SK-N-SH (cell line): ENCODE results near the gene PDK4. TPM values are rescaled to one million over a fixed set of nuclear protein-coding genes. Genes with fewer than 3 reads are reported as not detected.

Experiments
- CTCF ChIA-PET: fragments of 300-600, 350-600 bp; formaldehyde crosslinking; extraction: SDS; loops from one replicate; lab custom pipeline; 2021; lab: Yijun Ruan, JAX
- POLR2A ChIA-PET: fragments of 350-600 bp; sonication (Branson Sonifier 250); formaldehyde crosslinking; extraction: SDS; loops from one replicate; lab custom pipeline; 2020; ENCODE audit warnings: antibody characterized with exemption, inconsistent platforms; lab: Yijun Ruan, JAX
- DNase-seq: peaks from one replicate; pipeline ENCODE4 v3.0.0; 2012
- H2AFZ ChIP-seq: fragments of 200-600 bp; sonication (generic); 2 replicates; pipeline ENCODE4 v1.8.1; 2016; ENCODE audit warnings: antibody characterized with exemption, mild to moderate bottlenecking, low read depth
- H3F3A ChIP-seq: fragments of 200-600 bp; sonication (generic); replicated peaks from 2 replicates; pipeline ENCODE3; 2016; ENCODE audit warnings: antibody characterized with exemption, mild to moderate bottlenecking; ENCODE audit not compliant: insufficient read depth
- H3K27ac ChIP-seq, 2 experiments: fragments of 200-500 bp in 1 of 2; fragments of 200-600 bp in 1 of 2; sonication (Bioruptor generic) in 1 of 2; sonication (generic), shearing (Covaris generic) in 1 of 2; 2 replicates each; pipeline versions ENCODE4 v1.5.1 to v1.6.1; 2014 to 2016; ENCODE audit warnings: low read depth in 2 of 2, inconsistent platforms in 1 of 2, low read length in 1 of 2, mild to moderate bottlenecking in 1 of 2, mixed read lengths in 1 of 2
- H3K27me3 ChIP-seq: fragments of 200-600 bp; sonication (generic), shearing (Covaris generic); 2 replicates; pipeline ENCODE4 v1.6.1; 2016; ENCODE audit warnings: mixed run types; ENCODE audit not compliant: insufficient read depth
- H3K36me3 ChIP-seq, 2 experiments: fragments of 200-500 bp in 1 of 2; fragments of 200-600 bp in 1 of 2; sonication (Bioruptor generic) in 1 of 2; sonication (generic) in 1 of 2; replicated peaks in 1 of 2; 2 replicates each; pipeline versions ENCODE3 to v1.5.1; 2014 to 2016; ENCODE audit warnings: low read length in 1 of 2, mild to moderate bottlenecking in 1 of 2; ENCODE audit not compliant: insufficient read depth in 2 of 2, control insufficient read depth in 1 of 2
- H3K4me1 ChIP-seq, 2 experiments: fragments of 200-500 bp in 1 of 2; fragments of 200-600 bp in 1 of 2; sonication (Bioruptor generic) in 1 of 2; sonication (generic), shearing (Covaris generic) in 1 of 2; 2 replicates each; pipeline versions ENCODE4 v1.5.1 to v1.6.1; 2014 to 2016; ENCODE audit warnings: low read depth in 1 of 2, low read length in 1 of 2, mixed run types in 1 of 2; ENCODE audit not compliant: insufficient read depth in 2 of 2, control insufficient read depth in 1 of 2
- H3K4me2 ChIP-seq: fragments of 200-600 bp; sonication (generic), shearing (Covaris generic); 2 replicates; pipeline ENCODE4 v1.6.1; 2017; ENCODE audit warnings: mixed run types
- H3K4me3 ChIP-seq, 2 experiments: fragments of 200-500 bp in 1 of 2; fragments of 200-600 bp in 1 of 2; sonication (Bioruptor generic) in 1 of 2; sonication (generic), shearing (Covaris generic) in 1 of 2; 2 replicates each; pipeline versions ENCODE4 v1.5.1 to v1.8.1; 2014 to 2016; ENCODE audit warnings: low read depth in 2 of 2, inconsistent platforms in 1 of 2, low read length in 1 of 2, mild to moderate bottlenecking in 1 of 2, mixed read lengths in 1 of 2, moderate library complexity in 1 of 2
- H3K79me2 ChIP-seq: fragments of 200-600 bp; sonication (generic); 2 replicates; pipeline ENCODE4 v1.8.1; 2017; ENCODE audit warnings: mild to moderate bottlenecking; ENCODE audit not compliant: insufficient read depth
- H3K9ac ChIP-seq: fragments of 200-600 bp; sonication (generic); 2 replicates; pipeline ENCODE4 v1.6.1; 2017; ENCODE audit warnings: mixed run types
- H3K9me2 ChIP-seq: fragments of 200-600 bp; sonication (generic); 2 replicates; pipeline ENCODE4 v1.6.1; 2017; ENCODE audit warnings: mixed run types
- H3K9me3 ChIP-seq: fragments of 200-600 bp; sonication (generic); 2 replicates; pipeline ENCODE4 v1.6.1; 2017; ENCODE audit warnings: mixed run types, mild to moderate bottlenecking, moderate library complexity
- H4K20me1 ChIP-seq: fragments of 200-600 bp; sonication (generic); 2 replicates; pipeline ENCODE4 v1.6.1; 2017; ENCODE audit warnings: mild to moderate bottlenecking, mixed run types; ENCODE audit not compliant: insufficient read depth
- EP300 ChIP-seq, 2 experiments: IDR thresholded peaks; 2 replicates each; pipeline versions ENCODE4 v1.4.0 to v1.6.1; 2012; ENCODE audit warnings: borderline replicate concordance in 1 of 2, low read depth in 1 of 2, low read length in 1 of 2
- FOSL2 ChIP-seq: IDR thresholded peaks from 2 replicates; pipeline ENCODE4 v1.4.0; 2012; ENCODE audit warnings: low read depth, mild to moderate bottlenecking, moderate library complexity, borderline replicate concordance
- GABPA ChIP-seq: IDR thresholded peaks from 2 replicates; pipeline ENCODE4 v1.4.0; 2012; ENCODE audit warnings: low read depth, mild to moderate bottlenecking
- RCOR1 ChIP-seq: fragments of 150-350 bp; IDR thresholded peaks from 2 replicates; pipeline ENCODE4 v1.6.1; 2017; ENCODE audit warnings: antibody characterized with exemption, low read length
- SMC3 ChIP-seq: IDR thresholded peaks from 2 replicates; pipeline ENCODE4 v1.6.1; 2012; ENCODE audit warnings: low read depth, low read length, improper control_type of control experiment
- TAF1 ChIP-seq: IDR thresholded peaks from 2 replicates; pipeline ENCODE4 v1.6.1; 2012; ENCODE audit warnings: low read depth, mild to moderate bottlenecking, low read length, moderate library complexity, borderline replicate concordance
- WGBS: methylation state at CpG from one replicate; pipeline ENCODE4 v1.1.6; 2017; ENCODE audit warnings: low lambda C conversion rate; 5-methylcytosine and 5-hydroxymethylcytosine counted together
- polyA plus RNA-seq, 3 experiments: library from polyadenylated mRNA; depleted of rRNA; stranded (reverse); fragments of >200 nt; gene quantifications; 2 replicates each; pipeline ENCODE4 v1.2.3, GENCODE V29; 2012
- TF ChIP-seq, protein P1 (sequence below): fragments of 200-600 bp; sonication (generic); IDR thresholded peaks from 2 replicates; pipeline ENCODE4 v1.6.1; 2017; ENCODE audit warnings: antibody characterized with exemption, mild to moderate bottlenecking, moderate library complexity
- TF ChIP-seq, protein P2 (sequence below): IDR thresholded peaks from 2 replicates; pipeline ENCODE4; 2012
- TF ChIP-seq, protein P3 (sequence below): IDR thresholded peaks from 2 replicates; pipeline ENCODE4 v1.4.0; 2012; ENCODE audit warnings: low read depth

Gene PDK4
- polyA plus RNA-seq, 1 of the 3 experiments (the other 2 are of a cell fraction), result 0.13 TPM

DNA sequence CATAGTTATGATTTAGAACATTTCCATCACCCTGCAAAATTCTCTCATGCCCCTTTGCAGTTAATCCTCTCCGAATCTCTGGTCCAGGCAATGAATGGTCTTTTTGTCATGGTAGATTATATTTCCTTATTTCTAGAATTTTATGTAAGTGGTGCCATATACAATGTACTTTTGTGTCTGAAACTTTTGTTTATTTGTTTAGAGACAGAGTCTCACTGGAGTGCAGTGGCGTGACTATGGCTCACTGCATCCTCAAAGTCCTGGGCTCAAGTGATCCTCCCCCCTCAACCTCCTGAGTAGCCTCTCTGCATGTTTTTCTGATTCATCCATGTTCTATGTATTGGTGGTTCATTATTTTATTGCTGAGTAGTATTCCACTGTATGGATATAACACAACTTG lies 23.2 kb upstream of the PDK4 start:
- H3K4me2 ChIP-seq, result no peak overlapping the region
- no peak for DNase-seq
- TF ChIP-seq, protein P1, sequence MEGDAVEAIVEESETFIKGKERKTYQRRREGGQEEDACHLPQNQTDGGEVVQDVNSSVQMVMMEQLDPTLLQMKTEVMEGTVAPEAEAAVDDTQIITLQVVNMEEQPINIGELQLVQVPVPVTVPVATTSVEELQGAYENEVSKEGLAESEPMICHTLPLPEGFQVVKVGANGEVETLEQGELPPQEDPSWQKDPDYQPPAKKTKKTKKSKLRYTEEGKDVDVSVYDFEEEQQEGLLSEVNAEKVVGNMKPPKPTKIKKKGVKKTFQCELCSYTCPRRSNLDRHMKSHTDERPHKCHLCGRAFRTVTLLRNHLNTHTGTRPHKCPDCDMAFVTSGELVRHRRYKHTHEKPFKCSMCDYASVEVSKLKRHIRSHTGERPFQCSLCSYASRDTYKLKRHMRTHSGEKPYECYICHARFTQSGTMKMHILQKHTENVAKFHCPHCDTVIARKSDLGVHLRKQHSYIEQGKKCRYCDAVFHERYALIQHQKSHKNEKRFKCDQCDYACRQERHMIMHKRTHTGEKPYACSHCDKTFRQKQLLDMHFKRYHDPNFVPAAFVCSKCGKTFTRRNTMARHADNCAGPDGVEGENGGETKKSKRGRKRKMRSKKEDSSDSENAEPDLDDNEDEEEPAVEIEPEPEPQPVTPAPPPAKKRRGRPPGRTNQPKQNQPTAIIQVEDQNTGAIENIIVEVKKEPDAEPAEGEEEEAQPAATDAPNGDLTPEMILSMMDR, result no peak
- TF ChIP-seq, protein P2, sequence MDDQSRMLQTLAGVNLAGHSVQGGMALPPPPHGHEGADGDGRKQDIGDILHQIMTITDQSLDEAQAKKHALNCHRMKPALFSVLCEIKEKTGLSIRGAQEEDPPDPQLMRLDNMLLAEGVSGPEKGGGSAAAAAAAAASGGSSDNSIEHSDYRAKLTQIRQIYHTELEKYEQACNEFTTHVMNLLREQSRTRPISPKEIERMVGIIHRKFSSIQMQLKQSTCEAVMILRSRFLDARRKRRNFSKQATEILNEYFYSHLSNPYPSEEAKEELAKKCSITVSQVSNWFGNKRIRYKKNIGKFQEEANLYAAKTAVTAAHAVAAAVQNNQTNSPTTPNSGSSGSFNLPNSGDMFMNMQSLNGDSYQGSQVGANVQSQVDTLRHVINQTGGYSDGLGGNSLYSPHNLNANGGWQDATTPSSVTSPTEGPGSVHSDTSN, result no peak
- TF ChIP-seq SMC3 (no peak), TAF1 (no peak), RCOR1 (no peak), FOSL2 (no peak), EP300 (IDR thresholded peaks at IDR 0.05; ENCODE audit: borderline replicate concordance in 1 of 2, low read depth in 1 of 2, low read length in 1 of 2) (no peak)
- TF ChIP-seq, protein P3, sequence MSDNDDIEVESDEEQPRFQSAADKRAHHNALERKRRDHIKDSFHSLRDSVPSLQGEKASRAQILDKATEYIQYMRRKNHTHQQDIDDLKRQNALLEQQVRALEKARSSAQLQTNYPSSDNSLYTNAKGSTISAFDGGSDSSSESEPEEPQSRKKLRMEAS, result no peak
- ChIA-PET CTCF (no interaction called here), POLR2A (no interaction called here)
- no peak overlapping the region for H3K4me3 ChIP-seq
- no peaks in the 10 kb centered on the region for H3K9me2 ChIP-seq
- H3K36me3 ChIP-seq, result no peaks in the 10 kb centered on the region
- no peaks in the 10 kb centered on the region for H3K79me2 ChIP-seq
- WGBS, result 17% methylated on average over 2 of the region's 2 CpGs
- H3K27me3 ChIP-seq, result peaks cover 16% of the 10 kb centered on the region; the same call in 1 of the 2 replicates
- no peaks in the 10 kb centered on the region for H3K4me1 ChIP-seq
- H4K20me1 ChIP-seq, result no peaks in the 10 kb centered on the region
- H2AFZ ChIP-seq, result no peak overlapping the region
- H3K27ac ChIP-seq, result no peak overlapping the region
- H3K9me3 ChIP-seq, result no peaks in the 10 kb centered on the region
- no peaks in the 10 kb centered on the region for H3F3A ChIP-seq
- H3K9ac ChIP-seq, result no peak overlapping the region

GRCh38 chr7:95614442-95614940 lies 18.2 kb upstream of the PDK4 start:
- H3K9me3 ChIP-seq, result no peaks in the 10 kb centered on the region
- no peaks in the 10 kb centered on the region; the same call in 1 of the 2 replicates for H3K27me3 ChIP-seq
- H2AFZ ChIP-seq, result no peak overlapping the region
- H3K36me3 ChIP-seq, result no peaks in the 10 kb centered on the region
- TF ChIP-seq GABPA, result no peak
- CTCF ChIA-PET, result interaction anchor here (1.3 kb wide), 1 partner anchor 63 kb away, joined by 3 read pairs; no protein-coding TSS in a partner anchor
- 19% methylated on average over 1 of the region's 1 CpG for WGBS
- H3F3A ChIP-seq, result no peaks in the 10 kb centered on the region
- POLR2A ChIA-PET, result no interaction called here
- no peak for DNase-seq
- H4K20me1 ChIP-seq, result no peaks in the 10 kb centered on the region
- peaks cover 0 to 5% of the 10 kb centered on the region in 2 experiments; a peak in 1 of 4 replicates for H3K4me1 ChIP-seq
- H3K4me3 ChIP-seq, result no peak overlapping the region
- H3K79me2 ChIP-seq, result no peaks in the 10 kb centered on the region
- no peak overlapping the region for H3K27ac ChIP-seq
- H3K9ac ChIP-seq, result no peak overlapping the region
- no peak overlapping the region for H3K4me2 ChIP-seq
- H3K9me2 ChIP-seq, result no peaks in the 10 kb centered on the region
